IMR-90 (cell line): ENCODE results near the gene GPR158. TPM values are rescaled to one million over a fixed set of nuclear protein-coding genes. Genes with fewer than 3 reads are reported as not detected.

Source experiments
- ATAC-seq: fragments of 200-7000 bp; cut with Tn5 transposase; 2 replicates; pipeline ENCODE4 v1.9.1; 2020; ENCODE audit warnings: low read depth, mild to moderate bottlenecking, moderate library complexity
- BruUV-seq: library from RNA; stranded (reverse); fragments of 400-500 nt; replicated peaks from 2 replicates; lab custom pipeline; 2021; lab: Mats Ljungman, UMichigan
- CTCF ChIA-PET: fragments of 300-600 bp; formaldehyde crosslinking; extraction: SDS; loops from one replicate; lab custom pipeline; 2021; ENCODE audit warnings: antibody characterized with exemption; lab: Yijun Ruan, JAX
- POLR2A ChIA-PET: fragments of 300-600 bp; sonication (Branson Sonifier 250); formaldehyde crosslinking; loops from one replicate; lab custom pipeline; 2022; ENCODE audit warnings: antibody characterized with exemption; ENCODE audit not compliant: unreplicated experiment; lab: Charles Lee
- DNase-seq: peaks from one replicate; pipeline ENCODE4 v3.0.0; 2013
- H2AFZ ChIP-seq: replicated peaks from 2 replicates; pipeline ENCODE3; 2013; ENCODE audit warnings: low read length, mild to moderate bottlenecking; ENCODE audit not compliant: poor library complexity
- H2AK5ac ChIP-seq: 2 replicates; pipeline ENCODE4 v1.6.1; 2013; ENCODE audit warnings: low read depth, low read length, inconsistent platforms
- H2AK9ac ChIP-seq: replicated peaks from 2 replicates; pipeline ENCODE3; 2013; ENCODE audit warnings: mild to moderate bottlenecking, low read depth, low read length, moderate library complexity; ENCODE audit not compliant: poor library complexity
- H2BK120ac ChIP-seq: 2 replicates; pipeline ENCODE4 v1.6.1; 2013; ENCODE audit warnings: low read depth, low read length, inconsistent platforms
- H2BK15ac ChIP-seq: 3 replicates; pipeline ENCODE4 v1.6.1; 2013; ENCODE audit warnings: low read depth, low read length, inconsistent platforms
- H2BK20ac ChIP-seq: 2 replicates; pipeline ENCODE4 v1.6.1; 2013; ENCODE audit warnings: low read depth, mild to moderate bottlenecking, inconsistent platforms, low read length, moderate library complexity
- H2BK5ac ChIP-seq: 2 replicates; pipeline ENCODE4 v1.6.1; 2013; ENCODE audit warnings: mild to moderate bottlenecking, low read depth, low read length, inconsistent platforms; ENCODE audit not compliant: poor library complexity, severe bottlenecking
- H3K14ac ChIP-seq: replicated peaks from 2 replicates; pipeline ENCODE4 v1.6.1; 2013; ENCODE audit warnings: low read depth, low read length, inconsistent platforms
- H3K18ac ChIP-seq: 2 replicates; pipeline ENCODE4 v1.6.1; 2013; ENCODE audit warnings: low read depth, low read length, control low read depth
- H3K23ac ChIP-seq: 2 replicates; pipeline ENCODE4 v1.6.1; 2013; ENCODE audit warnings: low read depth, low read length, inconsistent platforms
- H3K27ac ChIP-seq: 2 replicates; pipeline ENCODE4 v1.5.1; 2013; ENCODE audit warnings: mild to moderate bottlenecking, control low read depth, low read length; ENCODE audit not compliant: insufficient read depth
- H3K27me3 ChIP-seq: 2 replicates; pipeline ENCODE4 v1.6.1; 2013; ENCODE audit warnings: low read length; ENCODE audit not compliant: control insufficient read depth, insufficient read depth
- H3K36me3 ChIP-seq: 2 replicates; pipeline ENCODE4 v1.6.1; 2013; ENCODE audit warnings: low read length, mixed read lengths; ENCODE audit not compliant: control insufficient read depth, insufficient read depth
- H3K4ac ChIP-seq: 2 replicates; pipeline ENCODE4 v1.6.1; 2013; ENCODE audit warnings: low read depth, low read length, inconsistent platforms
- H3K4me1 ChIP-seq: 2 replicates; pipeline ENCODE4 v1.6.1; 2013; ENCODE audit warnings: low read length, mixed read lengths; ENCODE audit not compliant: control insufficient read depth, insufficient read depth
- H3K4me2 ChIP-seq: 2 replicates; pipeline ENCODE4 v1.6.1; 2013; ENCODE audit warnings: low read depth, mild to moderate bottlenecking, control low read depth, low read length, moderate library complexity
- H3K4me3 ChIP-seq: 2 replicates; pipeline ENCODE4 v1.5.1; 2013; ENCODE audit warnings: low read depth, mild to moderate bottlenecking, control low read depth, low read length, moderate library complexity; ENCODE audit not compliant: insufficient read depth
- H3K56ac ChIP-seq: 2 replicates; pipeline ENCODE4 v1.6.1; 2013; ENCODE audit warnings: low read length, inconsistent platforms; ENCODE audit not compliant: insufficient read depth; ENCODE audit errors: extremely low read depth
- H3K79me1 ChIP-seq, 2 experiments: 2 replicates each; pipeline ENCODE4 v1.6.1; 2013; ENCODE audit warnings: low read length in 2 of 2, inconsistent platforms in 1 of 2, low read depth in 1 of 2
- H3K9ac ChIP-seq: 2 replicates; pipeline ENCODE4 v1.6.1; 2013; ENCODE audit warnings: low read depth, low read length, control low read depth
- H3K9me1 ChIP-seq: 2 replicates; pipeline ENCODE4 v1.6.1; 2013; ENCODE audit warnings: low read length, inconsistent platforms; ENCODE audit not compliant: insufficient read depth
- H3K9me3 ChIP-seq: 2 replicates; pipeline ENCODE4 v1.6.1; 2013; ENCODE audit warnings: low read length; ENCODE audit not compliant: control insufficient read depth, insufficient read depth
- H4K20me1 ChIP-seq: 2 replicates; pipeline ENCODE4 v1.6.1; 2013; ENCODE audit warnings: low read length, inconsistent platforms; ENCODE audit not compliant: insufficient read depth
- H4K5ac ChIP-seq: 2 replicates; pipeline ENCODE4 v1.6.1; 2013; ENCODE audit warnings: mild to moderate bottlenecking, low read depth, low read length, control low read depth
- H4K8ac ChIP-seq, 2 experiments: 2 replicates each; pipeline ENCODE4 v1.6.1; 2013; ENCODE audit warnings: low read depth in 2 of 2, low read length in 2 of 2, control low read depth in 1 of 2, inconsistent platforms in 1 of 2
- H4K91ac ChIP-seq: 2 replicates; pipeline ENCODE4 v1.6.1; 2013; ENCODE audit warnings: low read depth, low read length, inconsistent platforms; ENCODE audit not compliant: insufficient read depth
- MAFK ChIP-seq: IDR thresholded peaks from 2 replicates; pipeline ENCODE4 v1.6.1; 2012; ENCODE audit warnings: low read depth, low read length, improper control_type of control experiment
- NFE2L2 ChIP-seq: fragments of 150-350 bp; IDR thresholded peaks from 2 replicates; pipeline ENCODE4 v1.6.1; 2016; ENCODE audit warnings: low read depth, mild to moderate bottlenecking, low read length
- POLR2A ChIP-seq: IDR thresholded peaks from 2 replicates; pipeline ENCODE4 v1.6.1; 2012; ENCODE audit warnings: mild to moderate bottlenecking, low read depth, low read length
- WGBS, 2 experiments: methylation state at CpG; one replicate each; pipeline versions ENCODE4 v1.1.5 to v1.1.7; 2013; ENCODE audit warnings: missing lambda C conversion rate in 2 of 2; ENCODE audit not compliant: insufficient read length in 1 of 2; ENCODE audit errors: extremely low coverage in 2 of 2; 5-methylcytosine and 5-hydroxymethylcytosine counted together
- dilution Hi-C: fragments of 300-500 bp; cut with HindIII; formaldehyde crosslinking; loops from one replicate; pipeline ENCODE4 v1.14.3; 2018; ENCODE audit warnings: low sequenced_read_pairs; ENCODE audit not compliant: unreplicated experiment
- in situ Hi-C: fragments of 300-500 bp; cut with MboI; formaldehyde crosslinking; loops from 3 replicates; pipeline ENCODE4 v1.14.3; 2019; ENCODE audit warnings: low sequenced_read_pairs, inconsistent platforms, mixed read lengths
- intact Hi-C: fragments of 100-400 bp; cut with micrococcal nuclease; formaldehyde crosslinking; loops from 2 replicates; pipeline ENCODE4 v1.10.0; 2022
- polyA plus RNA-seq, 3 experiments: library from polyadenylated mRNA; depleted of rRNA; stranded (reverse); fragments of >200 nt; gene quantifications; 2 replicates each; pipeline ENCODE4 v1.2.3, GENCODE V29; 2012; ENCODE audit warnings: low replicate concordance in 1 of 3
- total RNA-seq: library from RNA; depleted of rRNA; stranded (reverse); fragments of >200 nt; gene quantifications from 2 replicates; pipeline ENCODE4 v1.2.3, GENCODE V29; 2012

GPR158 gene
- total and polyA plus RNA-seq, 2 of the 4 experiments (the other 2 are of a cell fraction), result not detected

- in situ Hi-C loops (no loop called here), intact Hi-C loops (no loop called here), dilution Hi-C loops (no loop called here)
- no peak overlapping the region for H3K4me3 ChIP-seq
- no peak for TF ChIP-seq MAFK
- no peak for TF ChIP-seq NFE2L2
- no peak for TF ChIP-seq POLR2A
- H3K14ac ChIP-seq, result no peak overlapping the region
- no peaks in the 10 kb centered on the region for H3K27me3 ChIP-seq
- H3K9ac ChIP-seq, result no peak overlapping the region
- no peak for DNase-seq
- no peak overlapping the region for H2BK5ac ChIP-seq
- no peak overlapping the region for H2AK9ac ChIP-seq
- no peaks in the 10 kb centered on the region for H4K20me1 ChIP-seq
- H3K79me1 ChIP-seq, result no peaks in the 10 kb centered on the region
- no peak overlapping the region for H2BK120ac ChIP-seq
- no peak overlapping the region for H3K4me2 ChIP-seq
- H3K23ac ChIP-seq, result no peak overlapping the region
- no peak overlapping the region for H4K8ac ChIP-seq
- H2BK15ac ChIP-seq, result no peak overlapping the region
- H3K56ac ChIP-seq, result no peak overlapping the region
- no peak overlapping the region for H4K91ac ChIP-seq
- no peak overlapping the region for H3K27ac ChIP-seq
- no peak for ATAC-seq
- no CpG with 5 or more reads among the region's 4 CpGs for WGBS, 2 experiments
- no peaks in the 10 kb centered on the region for H3K9me1 ChIP-seq
- POLR2A ChIA-PET, result no interaction called here
- no peak overlapping the region for H2BK20ac ChIP-seq
- no peak overlapping the region for H2AFZ ChIP-seq
- H3K18ac ChIP-seq, result no peak overlapping the region
- H4K5ac ChIP-seq, result no peak overlapping the region
- H3K9me3 ChIP-seq, result peaks cover 8% of the 10 kb centered on the region; the same call in 1 of the 2 replicates
- CTCF ChIA-PET, result no interaction called here
- no peaks in the 10 kb centered on the region for H3K36me3 ChIP-seq
- no TSS peak for BruUV-seq
- H2AK5ac ChIP-seq, result no peak overlapping the region
- no peaks in the 10 kb centered on the region for H3K4me1 ChIP-seq
- H3K4ac ChIP-seq, result no peak overlapping the region
Observed at GRCh38 chr10:25562547-25562946, 387.7 kb downstream of the GPR158 start.
